HG03575 (cell line): ENCODE measurements around the gene PDGFC.
"Not testable (repeated sequence)": the region's sequence is repeated elsewhere in the genome, so short reads cannot be mapped to it uniquely, and the experiment has no call there.

ENCODE experiments used
- ATAC-seq: cut with Tn5 transposase; IDR thresholded peaks from one replicate; pipeline ENCODE4 v1.9.1; 2021; ENCODE audit not compliant: unreplicated experiment, insufficient number of reproducible peaks, low FRiP score; ENCODE audit errors: extremely low read depth

The PDGFC gene

GRCh38 chr4:156873799-156874198, 97.8 kb downstream of the PDGFC start:
- ATAC-seq: no peak

- no peak for ATAC-seq
Measured at GRCh38 chr4:156870861-156871260, 100.7 kb downstream of the PDGFC start.

- ATAC-seq: no peak
Measured at GRCh38 chr4:156870131-156870530, 101.5 kb downstream of the PDGFC start.

- ATAC-seq: not testable (repeated sequence)
Measured at GRCh38 chr4:156866088-156866487, 105.5 kb downstream of the PDGFC start.

- no peak for ATAC-seq
Measured at GRCh38 chr4:156865451-156865850, 106.1 kb downstream of the PDGFC start.

GRCh38 chr4:156858071-156858470, 113.5 kb downstream of the PDGFC start:
- no peak for ATAC-seq

- ATAC-seq: no peak
Measured at GRCh38 chr4:156838761-156839160, 132.8 kb downstream of the PDGFC start.

GRCh38 chr4:156837625-156838345, 133.8 kb downstream of the PDGFC start:
- no peak for ATAC-seq

- no peak for ATAC-seq
Measured at GRCh38 chr4:156832886-156833285, 138.7 kb downstream of the PDGFC start.

GRCh38 chr4:156830351-156830750, 141.2 kb downstream of the PDGFC start:
- no peak for ATAC-seq

GRCh38 chr4:156829201-156829873, 142.3 kb downstream of the PDGFC start:
- ATAC-seq: no peak

GRCh38 chr4:156827519-156827918, 144.1 kb downstream of the PDGFC start:
- ATAC-seq: no peak

- ATAC-seq: no peak
Measured at GRCh38 chr4:156825074-156825473, 146.5 kb downstream of the PDGFC start.

- ATAC-seq: no peak
Measured at GRCh38 chr4:156824451-156825060, 147.0 kb downstream of the PDGFC start.

GRCh38 chr4:156820931-156821330, 150.7 kb downstream of the PDGFC start:
- ATAC-seq: no peak

- ATAC-seq: no peak
Measured at GRCh38 chr4:156816360-156816755, 155.2 kb downstream of the PDGFC start.

GRCh38 chr4:156815717-156816359, 155.8 kb downstream of the PDGFC start:
- no peak for ATAC-seq

- ATAC-seq: no peak
Measured at GRCh38 chr4:156811963-156812362, 159.6 kb downstream of the PDGFC start.

- no peak for ATAC-seq
Measured at GRCh38 chr4:156811286-156811685, 160.3 kb downstream of the PDGFC start.

GRCh38 chr4:156805696-156806095, 165.9 kb downstream of the PDGFC start:
- ATAC-seq: no peak
